ENCODE measurements around the gene RPS6KA2.

The RPS6KA2 gene

DNA sequence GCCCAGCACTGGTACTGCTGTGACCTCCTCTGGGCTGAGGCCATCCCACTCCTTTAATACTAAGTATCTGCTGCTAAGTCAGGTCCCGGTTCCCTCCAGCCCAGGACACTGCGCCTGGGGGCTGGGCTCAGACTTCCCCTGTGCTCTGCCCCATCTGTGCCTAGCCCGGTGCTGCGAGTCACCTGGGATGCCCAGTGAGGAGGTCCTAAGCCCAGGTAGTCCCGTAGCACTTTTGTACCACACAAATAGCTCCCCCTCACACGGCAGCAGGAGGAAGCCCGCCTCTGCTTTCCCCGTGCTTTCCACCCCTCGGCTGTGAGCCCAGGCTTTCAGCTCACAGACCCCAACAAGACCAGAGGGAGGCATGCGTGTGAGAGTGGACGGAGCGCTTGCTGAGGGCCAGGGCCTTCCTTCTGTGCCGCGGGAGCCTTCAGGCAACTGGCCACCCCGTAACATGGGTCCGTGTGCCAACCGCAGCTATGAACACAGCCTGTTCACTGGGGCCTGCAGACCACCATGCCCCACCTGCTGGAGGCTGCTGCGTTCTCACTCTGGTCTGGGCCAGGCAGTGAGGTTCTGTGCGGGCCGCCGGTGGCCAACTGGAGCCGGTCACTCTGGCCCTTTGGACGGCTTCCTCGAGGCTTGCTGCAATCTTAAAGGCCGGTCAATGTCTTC lies 164.5 kb downstream of the RPS6KA2 start:
- no peak for DNase-seq

DNA sequence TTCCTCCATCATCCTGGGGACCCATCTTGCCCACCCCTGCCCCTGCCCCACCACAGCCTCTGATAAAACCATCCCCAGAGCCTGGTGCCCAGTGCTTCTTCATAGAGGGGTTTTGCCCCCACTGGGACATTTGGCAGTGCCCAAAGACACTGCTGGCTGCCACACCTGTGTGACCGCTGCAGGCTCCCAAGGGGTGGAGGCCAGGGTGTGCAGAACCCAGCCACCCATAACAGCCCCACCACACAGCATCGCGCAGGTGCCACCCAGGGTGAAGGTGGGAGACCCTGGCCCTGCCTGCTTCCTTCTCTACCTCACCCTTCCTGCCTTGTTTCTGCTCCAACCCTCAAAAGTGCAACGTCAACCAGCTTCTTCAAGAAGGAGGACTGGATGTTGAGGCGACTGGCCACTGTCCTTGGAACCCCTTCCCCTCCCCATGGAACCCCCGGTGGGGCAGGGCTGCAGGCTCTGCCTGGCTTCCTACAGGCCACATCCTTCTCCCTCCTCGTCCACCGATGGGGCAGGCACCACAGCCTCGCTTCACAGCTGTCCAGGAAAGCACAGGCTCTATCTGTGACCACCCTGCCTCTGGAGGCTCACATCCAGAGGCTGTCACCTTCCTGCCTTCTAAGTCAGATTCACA lies 165.1 kb downstream of the RPS6KA2 start:
- no peak for DNase-seq

DNA sequence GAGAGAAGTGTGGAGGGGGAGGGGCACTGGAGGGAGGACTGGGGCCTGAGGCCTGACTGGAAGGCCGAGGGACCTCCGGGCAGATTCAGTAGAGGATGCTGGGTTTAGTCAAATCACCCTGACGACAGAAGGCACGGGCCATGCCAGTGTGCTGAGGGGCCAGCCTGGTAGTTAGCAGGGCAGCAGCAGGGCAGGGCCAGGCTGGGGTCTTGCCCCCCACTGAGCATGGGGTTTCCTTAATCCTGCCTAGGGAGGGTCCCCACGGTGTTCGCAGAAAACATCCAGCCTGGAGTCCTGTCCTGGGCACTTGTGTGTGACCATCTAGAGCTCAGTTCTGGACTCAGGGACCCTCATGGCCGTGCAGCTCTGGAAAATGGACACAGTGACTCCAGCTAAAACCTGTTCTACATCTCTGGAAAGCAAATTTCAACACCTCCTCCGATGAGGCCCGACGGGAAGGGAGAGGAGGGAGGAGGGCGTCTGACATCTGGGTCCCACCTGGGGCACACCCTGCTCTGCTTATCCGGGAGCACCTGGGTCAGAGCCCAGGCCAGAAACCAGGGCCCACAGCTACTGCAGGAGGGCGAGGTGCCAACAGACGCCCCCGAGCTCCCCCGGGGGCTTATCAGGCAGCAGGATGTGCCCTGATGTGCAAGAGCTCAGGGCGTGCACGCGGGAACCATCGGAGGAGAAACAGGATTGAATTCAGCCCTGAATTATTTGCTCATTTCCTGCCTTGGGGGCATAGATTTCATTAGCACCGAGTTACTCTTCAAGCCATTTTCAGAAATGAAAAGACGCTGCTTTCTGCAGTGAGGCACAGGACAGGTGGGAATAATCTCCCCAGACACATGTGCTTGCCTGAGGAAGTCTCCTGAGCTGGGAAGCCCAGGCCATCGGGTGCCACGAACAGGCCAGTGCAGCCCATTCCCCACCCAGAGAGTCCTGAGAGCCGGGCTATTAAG lies 166.3 kb downstream of the RPS6KA2 start:
- no peak for DNase-seq

DNA sequence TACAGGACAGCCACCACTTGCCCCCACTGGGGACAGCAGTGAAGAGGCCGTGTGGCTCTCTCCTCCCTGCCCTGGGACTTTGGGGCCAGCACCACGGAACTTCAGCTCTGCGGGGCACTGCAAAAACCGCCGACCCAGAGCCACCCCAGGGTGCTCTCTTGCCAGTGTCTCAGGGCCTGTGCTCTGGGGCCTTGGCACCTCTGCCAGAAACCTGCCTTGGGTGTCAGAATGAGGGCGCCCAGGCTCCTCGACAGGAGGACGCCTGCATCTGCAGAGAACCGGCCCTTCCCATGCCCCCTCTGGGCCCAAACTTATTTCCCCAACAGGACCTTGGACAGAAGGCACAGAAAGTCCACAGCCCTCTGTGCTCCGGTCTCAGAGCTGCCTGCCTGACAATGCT lies 167.1 kb downstream of the RPS6KA2 start:
- DNase-seq: no peak

DNA sequence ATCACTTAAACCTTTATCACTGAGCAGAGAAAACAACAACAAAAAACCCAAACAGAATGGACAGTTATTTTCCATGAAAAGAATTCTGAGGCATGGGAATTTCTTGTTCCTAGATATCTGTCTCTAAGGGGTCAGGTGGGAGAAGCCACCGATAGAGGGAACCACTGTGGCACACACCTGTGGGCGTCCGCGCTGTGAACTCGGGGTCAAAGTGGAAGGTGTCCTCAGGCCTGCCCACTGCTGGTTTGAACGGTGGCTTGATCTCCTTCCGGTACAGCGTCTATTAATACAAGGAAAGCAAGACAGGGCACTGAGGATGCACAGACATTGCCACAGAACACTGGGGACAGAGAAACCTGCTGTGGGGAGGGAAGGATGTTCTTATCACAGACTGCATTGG lies 167.8 kb downstream of the RPS6KA2 start:
- no peak for DNase-seq

DNA sequence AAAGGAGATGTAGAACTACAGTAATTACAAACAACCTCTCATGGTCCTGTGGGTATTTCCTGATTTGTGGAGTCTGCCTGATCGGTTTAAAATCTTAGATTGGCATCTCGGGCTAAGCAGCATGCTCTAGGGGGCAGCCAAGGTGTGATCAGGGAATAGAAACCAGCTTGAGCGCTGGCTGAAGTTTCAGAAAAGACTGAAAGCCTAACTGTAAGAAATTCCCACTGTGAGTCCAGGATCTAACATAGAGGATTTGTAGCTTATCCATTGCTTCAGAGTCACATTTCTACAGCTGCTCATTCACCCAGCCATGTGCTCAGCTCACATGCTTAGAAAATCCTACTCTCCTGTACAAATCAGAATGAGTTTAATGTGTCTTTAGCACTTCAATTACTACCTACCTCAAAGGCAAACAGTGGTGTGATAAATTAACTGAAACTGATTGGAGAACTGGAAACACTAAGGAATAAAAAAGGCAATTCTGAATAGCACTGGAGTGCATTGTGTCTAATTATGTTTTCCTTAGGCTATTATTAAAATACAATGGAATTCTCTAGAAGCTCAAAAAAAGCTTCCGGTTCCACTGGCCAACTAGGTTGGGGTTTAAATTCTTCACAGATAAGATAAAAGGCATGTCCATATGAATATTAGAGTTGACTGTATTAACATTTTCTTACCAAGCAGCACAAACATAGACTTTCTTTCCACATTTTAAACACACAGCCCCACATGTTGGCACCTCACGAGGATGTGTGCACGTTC lies 170.5 kb downstream of the RPS6KA2 start:
- DNase-seq: no peak

DNA sequence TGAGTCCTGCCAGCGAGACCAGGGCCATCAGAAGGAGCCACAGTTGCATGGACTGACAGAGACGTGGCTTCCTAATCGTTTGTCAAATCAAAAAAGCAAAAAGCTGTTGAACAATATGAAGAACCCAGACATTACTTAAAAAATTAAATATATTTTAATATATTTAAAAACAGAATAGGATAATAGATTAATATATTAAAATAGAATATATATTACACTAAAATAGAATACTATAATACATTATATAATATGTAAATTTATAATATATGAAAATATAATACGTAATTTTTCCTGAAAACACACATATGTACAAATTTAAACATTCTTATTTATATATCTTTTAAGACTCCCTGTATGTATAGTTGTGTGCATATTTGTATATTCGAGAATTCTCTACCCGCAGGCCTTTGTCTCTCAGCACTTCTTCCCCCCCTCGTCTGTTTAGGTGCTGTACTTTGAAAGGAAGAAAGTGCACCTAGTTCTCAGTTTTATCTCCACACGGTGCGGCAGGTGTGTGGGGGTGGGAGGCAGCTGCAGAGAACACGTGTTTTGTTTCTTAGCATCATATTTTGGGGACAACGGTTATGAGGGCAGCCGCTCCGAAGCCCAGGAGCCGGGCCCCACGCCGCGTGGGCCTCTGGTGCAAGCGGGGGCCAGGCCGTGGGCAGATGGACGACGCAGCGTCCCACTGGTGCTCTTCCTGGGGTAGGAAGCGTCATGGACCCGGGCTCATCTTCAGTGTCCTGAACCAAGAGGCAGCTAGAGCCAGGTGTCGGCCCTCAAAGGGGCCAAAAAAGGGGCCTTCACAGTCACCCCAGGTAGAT lies 172.1 kb downstream of the RPS6KA2 start:
- no peak for DNase-seq

DNA sequence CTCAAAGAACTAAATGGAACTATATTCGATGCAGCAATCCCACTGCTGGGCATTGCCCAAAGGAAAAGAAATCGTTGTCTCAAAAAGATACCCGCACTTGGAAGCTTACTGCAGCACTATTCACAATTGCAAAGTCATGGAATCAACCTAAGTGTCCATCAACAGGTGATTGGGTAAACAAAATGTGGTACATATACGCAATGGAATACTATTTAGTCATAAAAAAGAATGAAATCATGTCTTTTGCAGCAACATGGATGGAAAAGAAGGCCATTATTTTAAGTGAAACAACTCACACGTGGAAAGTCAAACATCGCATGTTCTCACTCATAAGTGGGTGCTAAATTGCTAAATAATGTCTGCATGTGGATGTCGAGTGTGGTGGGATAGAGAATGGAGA lies 173.4 kb downstream of the RPS6KA2 start:
- no peak for DNase-seq

DNA sequence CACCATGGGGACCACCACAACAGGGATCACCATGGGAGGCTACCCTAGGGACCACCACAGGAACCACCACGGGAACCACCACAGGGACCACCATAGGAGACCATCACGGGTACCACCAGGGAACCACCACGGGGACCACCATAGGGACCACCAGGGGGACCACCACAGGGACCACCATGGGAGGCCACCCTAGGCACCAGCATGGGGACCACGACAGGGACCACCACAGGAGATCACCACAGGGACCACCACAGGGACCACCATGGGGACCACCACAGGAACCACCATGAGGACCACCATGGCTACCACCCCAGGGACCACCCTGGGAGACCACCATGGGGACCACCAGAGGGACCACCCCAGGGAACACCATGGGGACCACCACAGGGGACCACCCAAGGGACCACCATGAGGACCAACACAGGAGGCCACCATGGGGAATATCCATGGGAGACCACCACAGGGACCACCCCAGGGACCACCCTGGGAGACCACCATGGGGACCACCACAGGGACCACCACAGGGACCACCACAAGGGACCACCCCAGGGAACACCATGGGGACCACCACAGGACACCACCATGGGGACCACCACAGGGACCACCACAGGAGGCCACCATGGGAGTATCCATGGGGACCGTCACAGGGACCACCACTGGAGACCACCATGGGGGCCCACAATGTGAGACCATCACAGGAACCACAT lies 176.7 kb downstream of the RPS6KA2 start:
- DNase-seq: no peak

DNA sequence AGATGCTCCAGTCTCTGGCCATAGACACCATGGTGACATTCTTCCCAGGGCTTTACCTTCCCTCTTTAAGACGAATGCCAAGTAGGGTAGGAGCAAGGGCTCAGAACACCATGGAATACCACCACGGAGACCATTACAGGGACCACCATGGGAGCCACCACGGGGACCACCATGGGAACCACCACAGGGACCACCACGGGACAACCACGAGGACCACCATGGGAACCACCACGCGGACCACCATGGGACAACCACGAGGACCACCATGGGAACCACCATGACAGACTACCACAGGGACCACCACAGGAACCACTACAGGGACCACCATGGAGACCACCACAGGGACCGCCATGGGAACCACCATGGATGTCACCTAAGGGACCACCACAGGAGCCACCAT lies 177.4 kb downstream of the RPS6KA2 start:
- no peak for DNase-seq

DNA sequence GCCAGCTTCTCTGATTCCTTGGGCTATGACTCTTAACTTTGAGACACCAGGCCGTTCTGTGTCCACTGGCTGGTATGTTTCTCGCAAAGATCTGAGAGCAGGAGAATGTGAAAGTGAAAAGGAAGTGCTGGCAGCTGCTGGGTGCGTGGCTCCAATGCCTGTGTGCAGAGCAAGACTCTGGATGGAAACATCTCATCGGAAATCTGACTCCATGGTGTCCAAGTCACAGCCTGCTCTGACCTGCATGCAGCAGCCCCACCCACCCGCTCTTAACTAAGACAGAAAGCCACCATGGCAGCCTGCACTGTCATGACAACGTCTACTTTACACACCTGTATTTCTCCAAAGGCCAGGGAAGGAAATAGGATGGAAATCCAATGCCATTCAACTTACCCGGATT lies 178.0 kb downstream of the RPS6KA2 start:
- no peak for DNase-seq

DNA sequence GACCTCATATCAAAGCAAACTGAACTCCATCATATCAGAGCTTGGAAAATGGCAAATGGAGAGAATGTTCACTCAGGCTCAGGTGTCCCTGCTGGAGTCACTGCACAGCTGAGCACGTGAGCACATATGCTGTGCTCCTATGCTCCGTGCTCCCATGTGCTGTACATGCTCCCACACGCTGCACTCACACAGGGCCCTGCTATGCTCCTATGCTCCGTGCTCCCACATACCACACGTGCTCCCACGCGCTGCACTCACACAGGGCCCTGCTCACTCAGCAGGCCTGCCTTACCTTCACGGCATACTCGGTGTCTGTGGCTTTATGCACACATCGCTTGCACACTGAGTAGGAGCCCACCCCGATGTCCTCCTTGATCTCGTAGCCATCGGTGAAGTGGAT lies 178.6 kb downstream of the RPS6KA2 start:
- no peak for DNase-seq

DNA sequence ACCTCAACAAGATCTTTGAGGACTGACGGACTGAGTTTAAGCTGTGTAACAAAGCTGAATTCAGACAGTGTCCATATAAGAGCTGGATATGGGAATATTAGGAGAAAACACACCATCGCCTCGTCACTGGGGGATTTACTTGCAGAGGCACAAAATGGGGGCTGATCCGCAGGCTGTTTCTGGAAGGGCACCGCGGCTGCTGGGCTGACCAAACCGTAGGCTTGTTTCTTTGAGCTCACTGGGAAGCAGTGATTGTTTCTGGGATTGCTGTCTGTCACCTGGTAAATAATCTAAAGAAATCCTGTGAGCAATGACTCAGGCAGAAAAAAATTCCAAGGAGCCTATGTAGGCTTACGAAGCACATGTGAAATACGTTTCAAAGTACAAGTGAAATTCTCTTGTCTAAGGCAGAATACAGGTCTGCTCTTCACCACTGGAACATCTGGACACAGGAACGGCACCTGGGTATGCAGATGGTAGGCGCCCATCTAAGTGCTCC lies 180.4 kb downstream of the RPS6KA2 start:
- DNase-seq: no peak

DNA sequence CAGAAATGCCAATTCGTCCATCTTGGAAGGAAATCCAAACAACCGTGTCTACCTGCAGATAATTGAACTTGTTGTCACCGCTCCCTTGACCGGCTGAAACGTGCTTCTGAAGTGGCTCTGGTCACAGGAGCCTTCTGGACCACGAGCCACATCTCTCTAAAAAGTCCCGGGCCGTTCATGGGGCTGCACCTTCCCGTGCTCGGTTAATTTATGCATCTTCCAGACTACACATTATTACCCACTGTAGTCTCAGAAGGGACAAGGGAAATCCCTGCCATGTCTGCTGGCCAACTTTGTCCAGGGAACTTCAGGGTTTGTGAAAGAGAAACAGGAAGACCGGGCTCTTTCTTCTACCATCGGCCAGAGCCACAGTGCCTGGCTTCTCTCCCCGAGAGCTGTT lies 180.9 kb downstream of the RPS6KA2 start:
- no peak for DNase-seq

DNA sequence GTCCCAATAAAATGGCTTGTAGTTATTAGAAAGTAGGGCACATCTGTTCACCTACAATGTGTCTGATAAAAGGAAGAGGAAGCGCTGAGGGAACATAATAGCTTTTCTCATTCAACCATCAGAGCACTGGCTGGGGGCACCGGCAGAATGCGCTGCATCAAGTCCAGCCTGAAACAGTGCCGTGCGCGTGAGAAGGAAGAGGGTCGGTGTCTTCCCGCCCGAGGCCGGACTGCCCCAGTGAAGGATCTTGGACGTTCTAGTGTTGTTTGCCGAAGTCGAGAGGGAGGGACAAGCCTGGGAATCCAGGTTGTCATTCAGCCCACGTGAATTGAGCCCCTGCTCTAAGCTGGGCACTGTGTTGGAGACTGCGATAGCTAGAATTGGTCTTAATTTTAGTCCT lies 182.6 kb downstream of the RPS6KA2 start:
- DNase-seq: no peak

DNA sequence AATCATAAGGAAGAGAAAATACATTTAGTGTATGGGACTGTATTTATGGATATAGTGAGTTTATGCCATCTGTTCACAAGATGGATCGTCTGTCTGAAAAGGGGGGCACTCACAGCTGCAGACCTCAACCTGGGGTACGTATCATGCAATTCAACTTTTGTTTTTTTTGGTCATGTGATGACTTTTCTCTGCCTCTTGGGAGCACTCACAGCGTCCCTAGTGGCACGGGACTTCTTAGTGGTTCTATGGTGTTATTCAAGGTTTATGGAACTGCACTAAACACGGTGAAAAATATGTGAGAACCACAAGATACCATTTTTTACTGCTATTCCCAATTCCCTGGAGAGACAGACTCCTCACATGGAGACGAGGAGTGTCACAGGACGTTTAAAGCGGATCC lies 183.9 kb downstream of the RPS6KA2 start:
- DNase-seq: no peak

DNA sequence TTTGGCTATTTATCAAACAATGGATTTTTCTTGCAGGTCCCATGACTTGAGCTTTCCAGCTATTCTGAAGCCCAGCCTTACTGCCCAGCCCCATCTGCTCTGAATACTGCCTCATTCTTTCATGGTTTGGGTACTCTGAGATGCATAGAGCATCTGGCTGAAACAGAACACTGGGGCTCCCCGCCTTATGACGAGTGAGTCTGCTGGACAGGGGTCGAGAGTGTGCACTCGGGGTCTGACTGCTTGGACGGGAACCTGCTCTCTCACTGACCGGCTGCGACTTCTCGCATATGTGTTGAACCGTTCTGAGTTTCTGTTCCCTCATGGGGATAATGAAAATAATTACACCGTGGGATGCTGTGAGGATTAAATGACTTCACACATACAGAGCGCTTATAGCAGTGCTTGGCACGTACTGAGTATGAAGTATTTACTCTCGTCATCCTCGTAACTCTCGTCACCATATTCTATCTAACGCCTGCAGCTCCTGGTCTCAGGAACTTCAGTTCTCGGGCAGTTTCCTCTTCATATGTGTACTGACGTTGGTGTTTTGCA lies 184.8 kb downstream of the RPS6KA2 start:
- no peak for DNase-seq

DNA sequence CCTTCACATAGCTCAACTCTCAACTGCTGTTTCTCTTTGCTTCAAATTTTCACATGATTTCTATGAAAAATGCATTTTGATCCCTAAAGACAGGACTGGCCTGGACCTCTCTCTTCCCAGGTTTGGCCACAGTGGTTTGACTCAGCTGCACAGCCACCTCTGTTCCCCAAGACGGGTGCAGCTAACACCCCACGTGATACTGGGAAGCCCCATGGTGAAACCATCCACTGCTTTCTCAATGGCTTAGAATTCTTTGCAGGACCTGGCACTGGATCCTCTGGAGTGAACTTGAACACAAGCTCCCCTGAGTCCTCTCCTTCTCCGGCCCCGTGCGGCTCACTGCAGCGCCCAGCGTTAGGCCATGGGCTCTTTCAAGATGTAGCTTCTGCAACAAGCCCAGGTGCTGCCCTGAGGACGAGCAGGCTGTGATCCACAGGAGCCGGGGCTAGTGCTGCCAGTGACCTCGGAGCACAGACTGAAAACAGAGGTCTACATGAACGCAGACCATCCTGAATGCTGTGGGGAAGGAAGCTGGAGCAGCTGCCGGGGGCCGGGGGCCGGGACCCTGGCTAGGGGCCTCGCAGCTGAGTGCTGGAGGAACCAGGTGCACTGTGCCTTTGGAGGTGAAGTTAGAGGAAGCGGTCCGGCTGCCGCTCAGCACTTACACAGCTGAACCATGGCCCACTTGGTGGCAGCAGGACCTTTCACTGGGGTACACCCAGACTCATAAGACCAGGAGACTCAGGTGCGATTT lies 185.5 kb downstream of the RPS6KA2 start:
- DNase-seq: no peak

DNA sequence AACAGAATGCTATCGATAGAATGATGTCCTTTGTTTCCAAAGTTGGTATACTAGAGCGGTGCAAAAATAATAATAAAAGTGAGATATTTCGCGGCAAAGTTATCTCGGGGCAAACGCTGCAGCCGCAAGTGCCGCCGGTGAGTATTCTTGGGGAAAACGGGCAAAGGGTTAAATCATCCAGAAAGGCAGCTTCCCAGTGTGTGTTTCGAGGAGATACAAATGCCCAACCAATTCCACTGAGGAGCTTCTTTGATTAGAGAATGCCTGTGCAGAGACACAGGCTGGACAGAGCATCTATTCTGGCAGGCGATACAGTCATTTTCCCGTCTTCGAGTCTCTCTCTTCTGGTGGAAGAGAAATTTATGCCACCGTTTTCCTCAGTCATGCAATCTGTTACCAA lies 186.3 kb downstream of the RPS6KA2 start:
- no peak for DNase-seq

DNA sequence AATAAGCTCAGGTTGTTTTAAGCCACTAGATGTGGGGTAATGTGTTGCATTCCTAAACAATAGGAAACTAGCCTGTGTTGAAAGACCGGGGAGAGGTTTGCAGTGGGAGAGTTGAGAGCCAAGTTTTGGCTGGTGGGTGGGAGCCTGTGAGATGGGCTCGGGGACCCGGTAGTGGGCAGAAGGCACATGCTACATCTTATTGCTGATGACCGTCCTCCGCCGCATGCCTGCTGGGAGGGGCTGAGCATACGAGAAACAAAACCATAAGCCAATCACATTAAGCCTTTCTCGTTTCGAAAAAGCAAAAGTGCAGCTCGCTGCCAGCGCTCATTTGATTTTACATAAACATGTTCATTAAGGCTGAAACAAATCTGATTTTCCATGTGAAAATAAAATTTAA lies 186.9 kb downstream of the RPS6KA2 start:
- no peak for DNase-seq
